Measurements from ENCODE around the gene SLC22A4.

The SLC22A4 gene

DNA sequence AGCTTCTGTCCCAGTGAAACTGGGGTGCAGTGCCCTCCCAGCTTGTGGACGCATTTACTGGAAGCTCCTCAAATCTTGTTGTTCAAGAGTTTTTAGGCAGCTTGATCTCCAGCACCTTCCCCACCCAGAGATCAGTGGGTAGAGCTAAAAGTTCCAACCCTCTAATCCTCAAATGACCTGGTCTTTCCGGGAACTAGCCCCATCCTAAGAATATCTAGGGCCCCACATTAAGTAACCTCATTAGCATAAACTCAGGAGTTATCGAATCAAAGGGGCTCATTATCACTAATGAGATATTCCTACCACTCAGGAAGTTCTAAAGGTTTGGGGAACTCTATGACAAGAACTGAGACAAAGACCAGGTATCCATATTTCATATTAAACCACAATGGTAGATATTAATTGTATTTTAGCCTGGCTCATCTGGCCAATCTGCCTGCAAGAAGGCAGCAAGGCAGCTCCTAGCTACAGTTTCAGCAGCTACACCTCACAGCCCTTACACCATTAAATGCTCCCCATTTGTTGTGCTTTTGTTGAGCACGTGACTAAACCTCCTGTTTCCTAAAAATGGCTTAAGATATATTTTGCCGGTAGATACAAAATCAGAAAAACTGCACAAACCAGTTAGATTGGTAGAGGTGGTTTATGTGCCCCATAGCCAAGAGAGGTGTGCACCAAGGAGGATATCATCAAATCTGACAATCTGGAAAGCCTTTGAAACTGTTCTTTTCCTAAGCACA, 50.8 kb downstream of the SLC22A4 start:
- H3K4me3 ChIP-seq (ENCODE audit: low read depth, low read length), result no peak overlapping the region
- TF ChIP-seq, protein P1, sequence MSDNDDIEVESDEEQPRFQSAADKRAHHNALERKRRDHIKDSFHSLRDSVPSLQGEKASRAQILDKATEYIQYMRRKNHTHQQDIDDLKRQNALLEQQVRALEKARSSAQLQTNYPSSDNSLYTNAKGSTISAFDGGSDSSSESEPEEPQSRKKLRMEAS (IDR thresholded peaks at IDR 0.05; ENCODE audit: low read depth, low read length), result no peak
- TF ChIP-seq MYC (IDR thresholded peaks at IDR 0.05; ENCODE audit: low read depth, low read length) (no peak), POLR2A (IDR thresholded peaks at IDR 0.05; ENCODE audit: extremely low read depth, insufficient read length) (no peak)
- TF ChIP-seq, protein P2, sequence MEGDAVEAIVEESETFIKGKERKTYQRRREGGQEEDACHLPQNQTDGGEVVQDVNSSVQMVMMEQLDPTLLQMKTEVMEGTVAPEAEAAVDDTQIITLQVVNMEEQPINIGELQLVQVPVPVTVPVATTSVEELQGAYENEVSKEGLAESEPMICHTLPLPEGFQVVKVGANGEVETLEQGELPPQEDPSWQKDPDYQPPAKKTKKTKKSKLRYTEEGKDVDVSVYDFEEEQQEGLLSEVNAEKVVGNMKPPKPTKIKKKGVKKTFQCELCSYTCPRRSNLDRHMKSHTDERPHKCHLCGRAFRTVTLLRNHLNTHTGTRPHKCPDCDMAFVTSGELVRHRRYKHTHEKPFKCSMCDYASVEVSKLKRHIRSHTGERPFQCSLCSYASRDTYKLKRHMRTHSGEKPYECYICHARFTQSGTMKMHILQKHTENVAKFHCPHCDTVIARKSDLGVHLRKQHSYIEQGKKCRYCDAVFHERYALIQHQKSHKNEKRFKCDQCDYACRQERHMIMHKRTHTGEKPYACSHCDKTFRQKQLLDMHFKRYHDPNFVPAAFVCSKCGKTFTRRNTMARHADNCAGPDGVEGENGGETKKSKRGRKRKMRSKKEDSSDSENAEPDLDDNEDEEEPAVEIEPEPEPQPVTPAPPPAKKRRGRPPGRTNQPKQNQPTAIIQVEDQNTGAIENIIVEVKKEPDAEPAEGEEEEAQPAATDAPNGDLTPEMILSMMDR (IDR thresholded peaks at IDR 0.05; ENCODE audit: low read depth, low read length), result no peak
- no peak for DNase-seq (ENCODE audit: low read depth)

DNA sequence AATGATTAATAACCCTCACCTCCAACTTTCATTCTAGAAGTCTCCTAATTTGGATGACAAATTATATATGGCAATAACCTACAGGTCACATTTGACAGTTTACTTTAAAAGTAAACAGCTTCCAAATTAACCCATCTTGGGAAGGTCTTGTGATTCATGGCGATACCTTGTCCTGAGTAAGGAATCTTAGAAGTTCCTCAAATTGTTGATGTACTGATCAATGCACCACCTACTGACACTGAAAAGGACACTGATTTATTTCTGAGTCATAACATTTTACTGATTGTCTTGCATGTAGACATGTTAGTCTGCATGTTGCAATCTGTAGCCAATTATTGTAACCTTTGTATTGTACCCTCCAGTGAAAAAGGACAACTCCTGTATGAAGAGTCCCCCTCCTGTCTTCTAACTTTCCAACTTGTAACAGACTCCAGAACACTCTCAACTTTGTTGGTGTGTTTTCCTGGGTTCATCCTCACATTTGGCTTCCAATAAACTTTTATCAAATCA, 59.3 kb downstream of the SLC22A4 start:
- TF ChIP-seq MYC (IDR thresholded peaks at IDR 0.05; ENCODE audit: low read depth, low read length) (no peak), POLR2A (IDR thresholded peaks at IDR 0.05; ENCODE audit: extremely low read depth, insufficient read length) (no peak)
- TF ChIP-seq, protein P2 (IDR thresholded peaks at IDR 0.05; ENCODE audit: low read depth, low read length), result no peak
- TF ChIP-seq, protein P1 (IDR thresholded peaks at IDR 0.05; ENCODE audit: low read depth, low read length), result no peak
- no peak for DNase-seq (ENCODE audit: low read depth)
- no peak overlapping the region for H3K4me3 ChIP-seq (ENCODE audit: low read depth, low read length)

DNA sequence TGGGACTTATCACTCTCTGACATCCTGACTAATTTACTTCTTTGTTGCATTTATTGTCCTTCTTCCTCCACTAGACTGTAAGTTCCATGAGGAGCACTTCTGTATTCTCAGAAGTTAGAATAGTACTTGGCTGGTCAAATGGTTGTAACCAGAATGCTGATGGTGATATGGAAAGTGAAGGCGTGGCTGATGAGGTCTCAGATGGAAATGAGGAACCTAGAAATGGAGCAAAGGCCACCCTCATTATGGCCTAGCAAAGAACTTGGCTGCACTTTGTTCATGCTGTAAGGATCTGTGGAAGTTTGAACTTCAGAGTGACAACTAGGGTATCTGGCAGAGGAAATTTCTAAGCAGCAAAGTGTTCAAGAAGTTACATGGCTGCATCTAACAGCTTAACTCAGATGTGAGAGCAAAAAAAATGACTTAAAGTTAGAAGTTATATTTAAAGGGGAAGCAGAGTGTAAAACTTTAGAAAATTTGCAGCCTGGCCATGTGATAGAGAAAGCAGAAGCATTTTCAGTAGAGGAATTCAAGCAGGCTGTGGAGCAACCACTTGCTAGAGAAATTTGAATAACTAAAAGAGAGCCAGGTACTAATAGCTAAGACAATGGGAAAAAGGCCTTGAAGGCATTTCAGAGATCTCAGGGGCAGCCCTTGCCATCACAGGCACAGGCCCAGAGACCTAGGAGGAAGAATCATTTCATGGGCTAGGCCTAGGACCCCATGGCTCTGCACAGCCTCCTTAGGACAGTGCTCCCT, 60.4 kb downstream of the SLC22A4 start:
- peak; percentile 73 for DNase-seq (ENCODE audit: low read depth)
- TF ChIP-seq, protein P1 (IDR thresholded peaks at IDR 0.05; ENCODE audit: low read depth, low read length), result no peak
- TF ChIP-seq, protein P2 (IDR thresholded peaks at IDR 0.05; ENCODE audit: low read depth, low read length), result no peak
- TF ChIP-seq POLR2A (IDR thresholded peaks at IDR 0.05; ENCODE audit: extremely low read depth, insufficient read length) (no peak), MYC (IDR thresholded peaks at IDR 0.05; ENCODE audit: low read depth, low read length) (no peak)
- H3K4me3 ChIP-seq (ENCODE audit: low read depth, low read length), result no peak overlapping the region

DNA sequence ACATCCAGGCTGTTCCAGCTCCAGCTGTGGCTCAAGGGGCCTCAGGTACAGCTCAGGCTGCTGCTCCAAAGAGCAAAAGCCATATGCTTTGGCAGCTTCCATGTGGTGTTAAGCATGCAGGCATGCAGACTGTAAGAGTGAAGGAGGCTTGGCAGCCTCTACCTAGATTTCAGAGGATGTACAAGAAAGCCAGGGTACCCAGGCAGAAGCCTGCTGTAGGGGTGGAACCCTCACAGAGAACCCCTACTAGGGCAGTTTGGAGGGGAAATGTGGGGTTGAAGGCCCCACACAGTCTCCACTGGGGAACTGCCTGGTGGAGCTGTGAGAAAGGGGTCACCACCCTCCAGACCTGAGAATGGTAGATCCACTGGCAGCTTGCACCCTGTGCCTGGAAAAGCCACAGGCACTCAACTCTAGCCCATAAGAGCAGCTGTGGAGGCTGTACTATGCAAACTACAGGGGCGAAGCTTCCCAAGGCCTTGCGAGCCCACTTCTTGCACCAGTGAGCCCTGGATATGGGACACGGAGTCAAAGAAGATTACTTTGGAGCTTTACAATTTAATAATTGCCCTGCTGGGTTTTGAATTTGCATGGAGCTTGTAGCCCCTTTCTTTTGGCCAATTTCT, 61.1 kb downstream of the SLC22A4 start:
- no peak overlapping the region for H3K4me3 ChIP-seq (ENCODE audit: low read depth, low read length)
- TF ChIP-seq MYC (IDR thresholded peaks at IDR 0.05; ENCODE audit: low read depth, low read length) (no peak), POLR2A (IDR thresholded peaks at IDR 0.05; ENCODE audit: extremely low read depth, insufficient read length) (no peak)
- TF ChIP-seq, protein P1 (IDR thresholded peaks at IDR 0.05; ENCODE audit: low read depth, low read length), result no peak
- TF ChIP-seq, protein P2 (IDR thresholded peaks at IDR 0.05; ENCODE audit: low read depth, low read length), result no peak
- no peak for DNase-seq (ENCODE audit: low read depth)

DNA sequence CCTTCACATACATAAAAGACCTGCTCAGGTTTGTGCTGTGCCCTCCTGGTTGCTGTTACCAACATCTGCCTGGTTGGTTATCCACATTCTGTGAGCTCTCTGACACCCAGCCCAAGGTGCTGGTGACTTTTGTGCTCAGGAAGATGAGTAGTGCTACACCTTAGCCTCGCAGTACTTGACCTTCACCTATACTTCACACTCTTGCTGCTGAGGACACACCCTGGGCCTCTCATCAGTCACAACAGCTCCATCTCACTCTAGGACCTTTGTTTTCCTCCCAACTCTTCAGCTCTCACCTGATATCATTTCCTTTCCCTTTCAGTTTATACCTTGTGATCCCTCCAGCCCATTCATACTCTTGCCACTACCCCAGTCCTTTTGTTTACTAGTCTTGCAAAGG, 64.6 kb downstream of the SLC22A4 start:
- no peak overlapping the region for H3K4me3 ChIP-seq (ENCODE audit: low read depth, low read length)
- DNase-seq (ENCODE audit: low read depth), result no peak
- no peak for TF ChIP-seq MYC (IDR thresholded peaks at IDR 0.05; ENCODE audit: low read depth, low read length)
- TF ChIP-seq, protein P1 (IDR thresholded peaks at IDR 0.05; ENCODE audit: low read depth, low read length), result no peak
- TF ChIP-seq, protein P2 (IDR thresholded peaks at IDR 0.05; ENCODE audit: low read depth, low read length), result no peak
- TF ChIP-seq POLR2A (IDR thresholded peaks at IDR 0.05; ENCODE audit: extremely low read depth, insufficient read length), result no peak

Measured in NB4 (cell line).